KOPT-K1 (cell line): ENCODE measurements around the gene TET1.
A peak's percentile ranks its signal among the peaks of the same experiment; 100 is the strongest.
"Not testable (repeated sequence)": the region's sequence is repeated elsewhere in the genome, so short reads cannot be mapped to it uniquely, and the experiment has no call there.

Source experiments
- H3K27ac ChIP-seq: fragments of 200-600 bp; sonication (generic); 2 replicates; pipeline ENCODE4 v1.5.1; 2016; ENCODE audit warnings: antibody characterized with exemption, mild to moderate bottlenecking, low read depth, low read length; ENCODE audit not compliant: poor library complexity, severe bottlenecking
- H3K36me3 ChIP-seq: fragments of 200-600 bp; sonication (generic); 2 replicates; pipeline ENCODE4 v1.5.1; 2017; ENCODE audit warnings: antibody characterized with exemption, mild to moderate bottlenecking, low read length, moderate library complexity; ENCODE audit not compliant: insufficient read depth
- H3K9me3 ChIP-seq: fragments of 200-600 bp; sonication (generic); 2 replicates; pipeline ENCODE4 v1.5.1; 2017; ENCODE audit warnings: antibody characterized with exemption, low read length, mild to moderate bottlenecking; ENCODE audit not compliant: insufficient read depth, poor library complexity, severe bottlenecking

TET1 gene

DNA sequence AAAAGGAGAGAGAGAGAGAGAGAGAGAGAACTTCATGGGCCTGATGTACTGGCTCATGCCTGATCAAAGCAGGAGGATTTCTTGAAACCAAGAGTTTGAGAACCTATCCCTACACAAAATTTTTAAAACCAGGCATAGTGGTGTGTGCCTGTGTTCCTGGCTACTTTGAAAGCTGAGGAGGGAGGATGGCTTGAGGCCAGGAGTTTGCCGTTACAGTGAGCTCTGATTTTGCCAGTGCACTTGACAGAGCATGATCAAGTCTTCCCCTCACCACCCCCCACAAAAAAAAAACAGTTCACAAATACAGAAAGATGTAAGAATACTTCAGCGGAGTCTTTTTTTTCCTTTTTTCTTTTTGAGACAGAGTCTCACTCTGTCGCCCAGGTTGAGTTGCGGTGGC lies 108.8 kb downstream of the TET1 start:
- Histone ChIP-seq H3K36me3 (peaks cover 43% of the 10 kb centered on the region), H3K9me3 (no peaks in the 10 kb centered on the region), H3K27ac (no peak overlapping the region)

DNA sequence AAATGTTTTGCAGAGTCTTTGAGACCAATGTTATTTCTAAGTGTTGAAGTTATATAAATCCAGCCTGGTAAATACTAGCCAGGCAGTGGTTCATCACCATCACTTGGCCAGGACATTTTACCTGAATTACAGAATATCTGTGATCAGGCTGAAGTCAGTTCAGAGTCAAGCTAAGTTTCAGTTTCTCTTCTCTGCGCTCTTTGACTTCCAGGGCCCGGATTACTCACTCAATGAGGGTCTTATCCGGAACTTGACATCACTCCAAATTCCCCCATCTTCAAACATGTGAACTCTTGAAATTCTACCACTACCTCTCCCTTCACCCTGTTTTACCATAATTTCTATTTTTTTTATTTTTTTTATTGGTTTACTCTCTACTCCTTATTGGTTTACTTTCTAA lies 124.3 kb downstream of the TET1 start:
- Histone ChIP-seq H3K36me3 (peaks cover 59% of the 10 kb centered on the region; the same call in 1 of the 2 replicates), H3K9me3 (no peaks in the 10 kb centered on the region), H3K27ac (no peak overlapping the region)

DNA sequence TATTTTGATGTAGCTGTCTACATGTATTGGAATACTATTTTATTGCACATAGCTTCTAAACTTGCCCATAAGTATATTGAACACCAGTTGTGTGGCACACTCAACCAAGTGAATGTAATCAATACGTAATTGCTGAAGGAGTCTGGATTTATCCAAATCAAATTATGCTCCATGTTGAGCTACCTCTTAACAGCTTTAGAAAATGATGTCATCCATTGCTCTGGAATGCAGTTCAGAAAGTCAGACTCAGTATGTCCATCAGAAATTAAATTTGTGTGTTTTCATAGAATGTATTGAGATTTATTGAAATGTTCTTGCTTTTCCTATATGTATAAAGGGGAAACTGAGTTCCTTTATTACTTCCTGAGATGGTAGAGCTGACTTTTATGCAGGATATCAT lies 135.9 kb downstream of the TET1 start:
- Histone ChIP-seq H3K36me3 (peaks cover 13% of the 10 kb centered on the region), H3K9me3 (no peaks in the 10 kb centered on the region), H3K27ac (no peak overlapping the region)

DNA sequence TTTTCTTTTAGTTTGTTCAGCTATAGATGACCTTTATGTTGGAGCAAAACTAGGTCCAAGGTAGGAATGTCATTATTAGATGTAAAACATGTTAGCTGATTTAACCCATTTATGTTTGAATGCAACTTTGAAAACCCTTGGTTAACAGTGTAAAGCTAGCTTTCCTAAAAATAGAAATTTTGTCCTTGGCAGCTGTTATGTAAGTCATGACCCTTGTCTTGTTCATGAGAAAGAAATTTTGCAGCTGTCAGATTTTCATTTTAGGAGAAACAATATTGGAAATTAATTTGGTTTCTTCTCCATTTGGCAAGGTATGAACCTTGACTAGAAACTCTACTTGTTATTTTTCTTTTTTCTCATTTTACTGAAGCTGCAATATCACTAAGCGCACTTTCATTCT lies 137.0 kb downstream of the TET1 start:
- peaks cover 2% of the 10 kb centered on the region; the same call in 1 of the 2 replicates for H3K36me3 ChIP-seq
- H3K27ac ChIP-seq = no peak overlapping the region
- H3K9me3 ChIP-seq = no peaks in the 10 kb centered on the region

DNA sequence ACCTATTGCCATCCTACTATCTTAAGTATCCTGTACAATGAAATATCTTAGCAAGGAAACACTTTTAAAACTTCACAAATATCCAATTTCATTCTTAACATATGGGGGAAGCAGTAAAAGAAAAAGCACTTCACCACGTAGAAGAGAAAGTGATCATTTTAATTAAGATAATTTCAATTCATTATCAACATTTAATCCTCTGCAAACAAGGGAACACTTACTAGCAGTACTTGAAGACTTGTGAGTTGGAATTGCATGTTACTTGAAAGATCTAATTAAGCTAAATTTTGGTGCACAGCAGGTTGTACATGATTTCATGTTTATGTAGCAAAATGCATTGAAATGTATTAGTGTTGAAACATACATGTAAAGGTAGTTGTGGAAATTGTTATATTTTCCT lies 140.1 kb downstream of the TET1 start:
- Histone ChIP-seq H3K9me3 (no peaks in the 10 kb centered on the region), H3K27ac (no peak overlapping the region), H3K36me3 (no peaks in the 10 kb centered on the region)

DNA sequence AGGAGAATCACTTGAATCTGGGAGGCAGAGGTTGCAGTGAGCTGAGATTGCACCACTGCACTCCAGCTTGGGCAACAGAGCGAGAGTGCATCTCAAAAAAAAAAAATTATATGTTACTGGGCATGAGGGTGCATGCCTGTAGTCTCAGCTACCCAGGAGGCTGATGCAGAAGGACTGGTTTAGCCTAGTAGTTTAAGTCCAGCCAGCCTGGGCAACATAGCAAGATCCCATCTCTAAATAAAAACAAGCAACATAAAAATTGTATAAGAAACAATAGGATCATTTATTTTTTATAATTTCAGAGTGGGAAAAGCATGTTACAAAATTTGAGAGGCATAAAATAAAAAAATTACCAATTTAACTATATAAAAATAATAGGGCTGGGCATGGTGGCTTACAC lies 145.4 kb downstream of the TET1 start:
- no peaks in the 10 kb centered on the region for H3K36me3 ChIP-seq
- no peaks in the 10 kb centered on the region for H3K9me3 ChIP-seq

DNA sequence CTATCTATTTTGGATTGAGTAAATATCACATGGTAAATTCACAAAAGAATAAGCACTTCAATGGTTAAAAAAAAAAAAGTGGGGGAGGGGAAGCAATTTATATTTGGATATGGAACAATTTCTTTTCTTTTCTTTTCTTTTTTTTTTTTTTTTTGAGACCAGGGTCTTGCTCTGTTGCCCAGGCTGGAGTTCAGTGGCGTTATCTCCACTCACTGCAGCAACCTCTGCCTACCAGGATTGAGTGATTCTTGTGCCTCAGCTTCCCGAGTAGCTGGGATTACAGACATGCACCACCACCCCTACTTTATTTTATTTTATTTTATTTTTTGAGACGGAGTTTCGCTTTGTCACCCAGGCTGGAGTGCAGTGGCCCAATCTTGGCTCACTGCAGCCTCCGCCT lies 148.8 kb downstream of the TET1 start:
- H3K27ac ChIP-seq, H3K9me3 ChIP-seq, H3K36me3 ChIP-seq: not testable (repeated sequence)

More for the DNA sequence above, 145.4 kb downstream of the TET1 start:
- no peak overlapping the region for H3K27ac ChIP-seq

DNA sequence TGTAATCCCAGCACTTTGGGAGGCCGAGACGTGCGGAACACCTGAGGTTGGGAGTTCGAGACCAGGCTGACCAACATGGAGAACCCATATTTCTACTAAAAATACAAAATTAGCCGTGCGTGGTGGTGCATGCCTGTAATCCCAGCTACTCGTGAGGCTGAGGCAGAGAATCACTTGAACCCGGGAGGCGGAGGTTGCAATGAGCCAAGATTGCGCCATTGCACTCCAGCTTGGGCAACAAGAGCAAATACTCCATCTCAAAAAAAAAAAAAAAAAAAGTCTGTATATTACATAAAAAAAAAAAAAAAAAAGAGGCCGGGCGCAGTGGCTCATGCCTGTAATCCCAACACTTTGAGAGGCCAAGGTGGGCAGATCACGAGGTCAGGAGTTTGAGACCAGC lies 152.9 kb downstream of the TET1 start:
- not testable (repeated sequence) for H3K27ac ChIP-seq, H3K9me3 ChIP-seq, H3K36me3 ChIP-seq

DNA sequence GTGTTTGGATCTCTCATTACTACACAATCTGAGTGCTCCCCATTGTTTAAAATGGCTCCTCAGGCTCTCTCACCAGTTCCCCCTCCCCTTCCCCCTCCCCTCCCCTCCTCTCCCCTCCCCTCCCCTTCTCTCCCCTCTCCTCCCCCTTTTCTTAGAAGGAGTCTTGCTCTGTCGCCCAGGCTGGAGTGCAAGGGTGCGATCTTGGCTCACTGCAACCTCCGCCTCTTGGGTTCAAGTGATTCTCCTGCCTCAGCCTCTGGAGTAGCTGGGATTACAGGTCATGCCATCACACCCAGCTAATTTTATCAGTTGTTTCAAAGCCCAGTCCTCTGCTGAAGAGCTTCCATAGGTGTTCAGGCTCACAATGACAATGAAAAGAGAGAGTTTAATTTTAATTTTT lies 157.3 kb downstream of the TET1 start:
- H3K27ac ChIP-seq = no peak overlapping the region
- no peaks in the 10 kb centered on the region for H3K9me3 ChIP-seq
- H3K36me3 ChIP-seq = peaks cover 2% of the 10 kb centered on the region; the same call in 1 of the 2 replicates

DNA sequence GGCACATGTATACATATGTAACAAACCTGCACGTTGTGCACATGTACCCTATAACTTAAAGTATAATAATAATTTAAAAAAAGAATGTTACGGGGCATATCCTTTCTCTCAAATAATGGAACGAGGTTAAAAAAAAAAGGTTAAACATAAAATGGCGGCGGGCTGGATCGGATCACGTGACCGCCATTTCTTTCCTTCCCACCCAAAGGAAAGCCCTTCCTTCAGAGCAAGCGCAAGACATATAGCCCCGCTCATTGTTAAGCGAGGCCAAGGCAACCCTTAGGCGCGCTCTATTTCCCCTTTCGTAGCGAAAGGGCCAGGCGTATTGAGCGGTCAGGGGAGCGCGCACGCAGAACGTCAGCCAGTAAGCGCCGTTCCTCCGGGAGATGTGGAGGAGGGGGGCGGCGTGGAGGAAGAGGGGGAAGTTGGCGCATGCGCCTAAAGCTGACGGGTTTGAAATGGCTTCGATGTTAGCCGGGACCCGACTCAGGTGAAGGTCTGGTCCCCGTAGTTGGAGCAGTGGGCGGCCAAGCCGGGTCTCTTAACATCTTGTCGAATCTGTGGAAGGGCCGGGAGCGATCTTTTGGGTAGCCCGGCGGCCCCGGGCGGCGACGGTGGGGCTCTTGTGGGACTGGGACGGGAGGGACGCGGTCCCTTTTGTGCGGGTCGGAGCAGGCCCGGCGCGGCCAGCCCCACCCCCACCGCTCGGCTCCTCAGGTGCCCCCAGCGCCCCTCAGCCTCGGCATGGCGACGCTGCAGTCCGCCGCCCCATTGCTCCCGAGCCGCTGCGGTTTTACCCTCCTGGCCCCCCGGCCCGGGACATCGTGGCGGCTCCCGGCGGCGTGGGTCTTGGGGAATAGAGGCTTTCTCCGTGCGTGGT lies 160.9 kb downstream of the TET1 start, which contains the start of gene CCAR1:
CCAR1 (plus strand) TSS at position 447 of the 880 bp plus-strand sequence. CDS start 1,266 bp downstream, outside the sequence.
- peak within 1 kb of the TSS; percentile 91 for H3K27ac ChIP-seq

DNA sequence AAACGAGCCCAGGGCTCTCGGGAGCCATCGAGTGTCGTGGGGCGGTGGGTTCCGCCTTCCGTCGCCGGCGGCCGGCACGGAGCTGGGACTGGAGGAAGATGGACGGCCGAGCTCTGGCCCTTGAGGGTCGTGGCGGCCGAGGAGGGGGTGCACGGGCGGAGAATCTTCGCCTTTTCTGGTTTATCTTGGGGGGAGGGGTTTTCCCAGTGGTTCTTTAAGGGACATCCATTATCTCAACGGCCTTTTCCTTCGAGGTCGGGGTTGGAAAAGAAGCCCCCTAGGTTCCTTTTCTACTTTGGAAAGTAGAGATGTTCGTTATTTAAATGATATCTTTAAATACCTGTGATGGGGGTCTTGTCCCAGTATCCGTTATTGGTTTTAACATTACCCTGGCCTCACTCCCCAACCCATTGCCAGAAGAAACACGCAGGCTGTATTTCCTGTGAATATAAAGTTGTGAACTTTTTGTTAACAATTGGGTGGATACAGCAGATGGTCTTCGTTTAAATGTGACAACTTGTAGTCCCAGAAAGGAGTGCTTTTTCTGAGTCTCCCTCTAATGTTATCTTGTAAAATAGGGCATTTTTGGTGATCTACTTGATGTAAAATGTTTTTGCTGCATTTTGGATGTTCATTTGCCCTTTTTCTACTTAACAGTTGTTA lies 161.7 kb downstream of the TET1 start:
- Histone ChIP-seq H3K9me3 (no peaks in the 10 kb centered on the region), H3K36me3 (peaks cover 42% of the 10 kb centered on the region), H3K27ac (peak overlapping the region; percentile 91)

More for the DNA sequence above, 160.9 kb downstream of the TET1 start, which contains the start of gene CCAR1:
- Histone ChIP-seq H3K36me3 (peaks cover 35% of the 10 kb centered on the region), H3K9me3 (no peaks in the 10 kb centered on the region)

DNA sequence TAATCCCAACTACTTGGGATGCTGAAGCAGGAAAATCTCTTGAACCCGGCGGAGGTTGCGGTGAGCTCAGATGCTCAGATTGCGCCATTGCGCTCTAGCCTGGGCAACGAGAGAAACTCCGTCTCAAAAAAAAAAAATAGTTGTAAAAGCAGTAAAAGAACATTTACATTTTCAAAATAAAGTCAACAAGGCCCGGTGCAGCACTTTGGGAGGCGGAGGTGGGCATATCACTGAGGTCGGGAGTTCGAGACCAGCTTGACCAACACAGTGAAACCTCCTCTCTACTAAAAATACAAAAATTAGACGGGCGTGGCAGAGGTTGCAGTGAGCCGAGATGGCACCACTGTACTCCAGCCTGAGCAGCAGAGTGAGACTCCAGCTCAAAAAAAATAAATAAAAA lies 164.9 kb downstream of the TET1 start:
- Histone ChIP-seq H3K36me3 (peaks cover 74% of the 10 kb centered on the region), H3K9me3 (no peaks in the 10 kb centered on the region), H3K27ac (no peak overlapping the region)

DNA sequence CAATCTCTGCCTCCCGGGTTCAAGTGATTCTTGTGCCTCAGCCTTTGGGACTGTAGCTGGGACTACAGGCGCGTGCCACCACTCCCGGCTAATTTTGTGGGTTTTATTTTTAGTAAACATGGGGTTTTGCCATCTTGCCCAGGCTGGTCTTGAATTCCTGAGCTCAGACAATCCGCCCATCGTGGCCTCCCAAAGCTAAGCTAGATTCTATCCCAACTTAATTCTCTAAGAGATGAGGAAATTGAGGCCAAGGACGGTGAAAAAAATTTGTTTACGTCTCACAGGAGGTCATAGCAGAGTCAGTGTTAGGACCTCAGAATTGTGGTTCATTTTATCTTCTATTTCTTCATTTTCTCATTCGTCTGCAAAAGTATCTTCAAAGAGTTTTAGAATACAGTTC lies 167.0 kb downstream of the TET1 start:
- H3K9me3 ChIP-seq = no peaks in the 10 kb centered on the region
- H3K36me3 ChIP-seq = peaks cover 95% of the 10 kb centered on the region
- no peak overlapping the region for H3K27ac ChIP-seq

DNA sequence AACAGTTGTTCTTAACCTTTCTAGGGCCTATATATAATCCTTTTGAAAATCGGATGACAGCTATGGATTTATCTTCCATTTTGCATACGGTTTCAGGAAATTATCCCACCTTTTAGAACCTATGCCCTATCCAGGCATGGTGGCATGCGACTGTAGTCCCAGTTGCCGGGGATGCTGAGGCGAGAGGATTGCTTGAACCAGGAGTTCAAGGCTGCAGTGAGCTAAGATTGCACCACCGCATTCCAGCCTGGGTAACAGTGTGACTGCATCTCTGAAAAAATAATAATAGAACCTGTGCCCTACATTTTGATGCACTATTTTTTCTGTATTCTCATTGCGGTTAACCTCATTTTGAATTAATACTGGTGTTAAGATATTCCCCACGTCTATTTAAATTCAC lies 172.5 kb downstream of the TET1 start:
- Histone ChIP-seq H3K9me3 (no peaks in the 10 kb centered on the region), H3K27ac (no peak overlapping the region), H3K36me3 (peaks cover 98% of the 10 kb centered on the region)

DNA sequence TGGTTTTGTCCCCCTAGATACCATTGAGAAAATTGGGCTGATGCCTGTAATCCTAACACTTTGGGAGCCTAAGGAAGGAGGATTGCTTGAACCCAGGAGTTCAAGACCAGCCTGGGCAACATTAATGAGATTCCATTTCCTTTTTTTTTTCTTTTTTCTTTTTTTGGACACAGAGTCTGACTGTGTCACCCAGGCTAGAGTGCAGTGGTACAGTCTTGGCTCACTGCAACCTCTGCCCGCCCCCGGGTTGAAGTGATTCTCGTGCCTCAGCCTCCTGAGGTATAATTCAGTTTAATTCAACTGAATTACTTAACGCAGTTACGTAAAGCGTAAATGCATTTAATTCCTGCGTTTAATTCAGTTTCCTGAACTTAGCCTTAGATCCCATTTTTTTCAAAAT lies 174.2 kb downstream of the TET1 start:
- Histone ChIP-seq H3K27ac (no peak overlapping the region), H3K36me3 (peaks cover 98% of the 10 kb centered on the region)

More for the DNA sequence above, 174.2 kb downstream of the TET1 start:
- H3K9me3 ChIP-seq = no peaks in the 10 kb centered on the region
